HG03097 (cell line): ENCODE measurements around the gene FAM240B.

Experiments
- ATAC-seq: cut with Tn5 transposase; IDR thresholded peaks from one replicate; pipeline ENCODE4 v1.9.1; 2021; ENCODE audit not compliant: unreplicated experiment, low FRiP score

FAM240B gene

GRCh38 chr9:38720083-38720745 lies at the start of gene FAM240B:
TSS of gene FAM240B (minus strand) at chr9:38720133. CDS start at chr9:38703999, 16,134 bp downstream.
- ATAC-seq: no peak

- no peak for ATAC-seq
Measured at GRCh38 chr9:38768351-38768761, 48.4 kb upstream of the FAM240B start.

- no peak for ATAC-seq
Measured at GRCh38 chr9:38765101-38765500, 45.2 kb upstream of the FAM240B start.

DNA sequence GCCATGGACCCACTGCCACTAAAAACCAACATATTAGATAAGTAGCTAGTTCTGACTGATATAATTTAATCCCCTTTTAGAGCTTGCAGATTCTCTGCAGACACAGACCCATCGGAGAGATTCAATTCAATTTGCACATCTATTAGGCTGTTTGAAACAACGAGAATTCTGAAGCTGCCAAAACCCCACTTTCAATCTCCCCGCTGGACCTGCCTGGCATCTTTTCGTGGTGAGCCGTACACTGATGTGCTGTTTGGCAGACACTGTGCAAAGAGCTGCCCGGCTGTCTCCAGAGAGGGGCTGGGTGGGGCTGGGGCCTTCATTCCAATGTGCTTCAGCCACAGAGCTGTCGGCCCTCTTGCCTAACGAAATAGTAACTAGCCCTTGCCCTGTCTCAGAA lies 42.1 kb upstream of the FAM240B start:
- ATAC-seq: no peak

DNA sequence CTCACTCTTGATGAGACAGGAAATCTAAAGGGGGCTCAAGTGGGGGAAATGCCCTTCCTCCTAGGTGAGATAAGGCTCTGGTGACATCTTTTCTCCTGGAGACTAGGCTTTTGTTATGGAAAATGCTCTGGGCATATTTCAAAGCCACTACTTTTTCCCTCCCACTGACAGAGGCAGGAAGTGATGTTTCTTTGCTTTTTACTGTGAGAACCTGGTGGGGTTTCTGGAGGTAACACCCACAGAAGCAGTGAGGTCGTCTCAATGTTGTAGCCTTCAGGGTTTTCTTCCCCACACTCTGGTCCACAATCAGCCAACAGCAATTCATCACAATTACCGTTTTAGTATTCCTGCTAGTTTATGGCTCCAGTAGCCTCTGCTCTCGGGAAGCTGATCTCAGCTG lies 41.4 kb upstream of the FAM240B start:
- no peak for ATAC-seq

GRCh38 chr9:38756702-38757101 lies 36.8 kb upstream of the FAM240B start:
- ATAC-seq: no peak

GRCh38 chr9:38747941-38748340 lies 28.0 kb upstream of the FAM240B start:
- ATAC-seq: no peak

- ATAC-seq: no peak
Measured at GRCh38 chr9:38747067-38747466, 27.1 kb upstream of the FAM240B start.

DNA sequence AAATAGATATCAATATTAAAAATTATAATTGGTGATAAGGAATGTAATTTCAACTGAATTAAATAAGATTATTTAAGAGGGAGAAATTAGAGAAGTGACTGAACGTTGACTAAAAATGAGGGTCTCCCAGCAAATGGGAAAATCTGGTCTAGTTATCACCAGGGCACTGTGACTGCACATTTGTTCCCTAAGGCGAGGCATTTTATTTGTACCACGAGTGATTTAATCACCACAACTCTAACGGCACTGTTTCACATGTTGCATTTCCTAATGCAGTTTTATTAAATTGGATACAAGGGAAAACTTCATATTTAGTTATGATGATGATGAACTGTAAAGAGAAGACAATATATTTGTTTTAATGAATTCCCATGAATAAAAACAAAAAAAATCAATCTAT lies 26.4 kb upstream of the FAM240B start:
- no peak for ATAC-seq

GRCh38 chr9:38744484-38744883 lies 24.6 kb upstream of the FAM240B start:
- ATAC-seq: no peak

DNA sequence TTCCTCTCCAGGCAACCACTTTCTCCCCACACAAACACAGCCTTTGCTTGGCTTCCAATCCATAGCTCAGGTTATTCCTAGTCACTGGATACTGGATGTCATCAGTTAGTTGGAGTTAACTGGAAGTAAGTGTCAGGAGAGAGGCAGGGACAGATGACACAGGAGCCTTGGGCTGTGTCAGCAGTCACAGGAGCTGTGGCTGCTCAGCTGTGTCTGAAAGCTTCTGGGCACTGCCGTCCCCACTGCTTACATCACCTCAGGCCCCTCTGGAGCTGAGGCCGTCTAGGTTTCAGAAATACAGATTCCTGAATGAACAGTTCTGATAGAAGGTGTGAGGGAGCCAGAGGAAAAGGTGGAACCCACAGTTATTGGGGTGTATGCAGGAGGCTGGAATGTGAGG lies 17.3 kb upstream of the FAM240B start:
- no peak for ATAC-seq

GRCh38 chr9:38734831-38735230 lies 14.9 kb upstream of the FAM240B start:
- no peak for ATAC-seq

- ATAC-seq: no peak
Measured at GRCh38 chr9:38733503-38733902, 13.6 kb upstream of the FAM240B start.

DNA sequence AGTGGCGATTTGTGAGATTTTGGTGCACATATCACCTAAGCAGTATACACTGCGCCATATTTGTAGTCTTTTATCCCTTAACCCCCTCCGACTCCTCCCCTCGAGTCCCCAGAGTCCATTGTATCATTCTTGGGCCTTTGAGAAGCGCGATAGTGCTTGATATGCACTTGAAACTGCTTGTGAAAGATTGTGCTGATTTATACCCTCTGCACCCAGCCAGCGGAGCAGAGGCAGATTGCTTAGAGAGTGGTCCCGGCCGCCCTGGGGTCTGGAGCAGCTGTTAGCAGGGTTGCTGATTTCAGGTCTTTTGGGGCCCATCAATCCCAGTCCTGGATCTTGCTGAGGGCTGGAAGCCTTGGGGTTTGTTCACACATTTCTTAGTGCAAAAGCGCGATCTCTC lies 13.0 kb upstream of the FAM240B start:
- no peak for ATAC-seq

DNA sequence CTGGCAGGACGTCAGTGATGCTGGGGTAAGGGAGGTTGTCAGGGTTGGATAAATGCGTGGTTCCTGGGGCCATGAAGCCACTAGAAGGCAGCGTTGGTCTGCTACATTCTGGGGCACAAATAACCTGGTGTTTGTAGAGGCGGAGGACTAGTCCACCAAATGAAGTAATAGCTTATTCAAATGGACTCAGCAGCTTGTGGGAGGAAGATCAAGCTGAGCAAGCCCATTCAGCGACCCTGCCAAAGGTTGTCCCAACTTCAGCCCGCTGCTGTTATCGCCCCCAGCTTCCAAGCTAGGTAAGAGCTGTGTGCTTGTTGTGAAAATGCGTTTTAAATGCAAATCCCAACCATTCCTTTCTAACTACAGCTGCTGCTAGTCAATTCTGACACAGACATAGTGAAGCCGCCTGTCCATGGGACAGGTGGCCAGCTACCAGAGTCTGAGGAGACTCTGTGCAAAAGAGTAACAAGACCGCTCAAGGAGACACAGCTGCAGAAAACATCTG lies 7.6 kb upstream of the FAM240B start:
- no peak for ATAC-seq

GRCh38 chr9:38724754-38725153 lies 4.8 kb upstream of the FAM240B start:
- ATAC-seq: no peak

DNA sequence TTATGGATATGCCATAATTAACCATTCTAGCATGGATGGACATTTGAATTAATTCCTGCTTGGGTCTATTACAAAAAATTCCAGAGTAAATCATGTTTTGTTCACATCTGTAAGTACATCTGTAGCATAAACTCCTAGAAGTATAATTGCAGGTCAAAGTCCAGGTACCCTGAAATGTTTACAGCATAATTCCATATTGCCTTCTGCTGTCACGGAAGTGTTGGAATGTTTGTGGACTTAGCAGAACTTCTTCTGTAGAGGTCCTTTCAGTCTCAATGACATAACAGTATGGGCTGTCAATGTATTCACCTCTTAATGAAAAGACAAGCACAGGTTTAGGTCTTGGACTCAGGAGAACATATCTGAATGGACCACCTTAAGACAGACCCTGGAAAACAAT lies 1.8 kb downstream of the FAM240B start:
- ATAC-seq: no peak

DNA sequence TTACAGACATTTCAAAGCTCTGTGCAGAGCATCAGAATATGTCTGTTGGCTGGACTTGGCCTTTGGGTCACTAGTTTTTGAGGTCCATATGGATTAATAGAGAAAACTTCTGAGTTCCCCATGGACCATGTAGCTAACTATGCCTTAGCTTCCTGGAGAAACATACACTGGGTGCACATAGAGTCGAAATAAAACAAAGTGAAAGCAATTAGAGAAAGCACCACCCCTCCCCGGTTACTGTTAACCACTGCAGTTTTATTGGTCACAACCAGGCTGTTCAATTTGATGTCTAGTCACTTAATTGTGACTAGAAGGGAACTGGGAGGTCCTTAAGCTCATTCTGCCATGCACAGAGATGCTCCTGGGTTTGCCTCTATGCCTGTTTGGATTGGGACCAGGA lies 4.2 kb downstream of the FAM240B start:
- no peak for ATAC-seq

- no peak for ATAC-seq
Measured at GRCh38 chr9:38713426-38713825, 6.5 kb downstream of the FAM240B start.

DNA sequence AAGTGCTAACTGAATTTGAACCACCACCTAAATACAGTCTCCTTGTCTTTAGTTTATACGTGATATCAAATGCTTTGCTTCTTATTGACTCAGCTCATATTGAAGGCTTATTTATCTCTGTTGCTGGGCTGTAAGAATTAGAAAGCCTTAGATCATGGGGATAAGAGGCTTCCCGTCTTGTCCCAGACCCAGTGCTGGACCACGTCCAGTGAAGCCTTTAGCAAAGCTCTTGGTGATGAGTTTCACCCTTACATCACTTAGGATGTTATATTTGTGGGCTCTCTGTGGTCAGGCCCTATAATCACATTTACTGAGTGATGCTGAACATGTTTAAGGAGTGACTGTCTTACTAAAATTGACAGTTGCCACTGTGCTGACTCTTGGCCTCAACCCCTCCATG lies 11.2 kb downstream of the FAM240B start:
- no peak for ATAC-seq

DNA sequence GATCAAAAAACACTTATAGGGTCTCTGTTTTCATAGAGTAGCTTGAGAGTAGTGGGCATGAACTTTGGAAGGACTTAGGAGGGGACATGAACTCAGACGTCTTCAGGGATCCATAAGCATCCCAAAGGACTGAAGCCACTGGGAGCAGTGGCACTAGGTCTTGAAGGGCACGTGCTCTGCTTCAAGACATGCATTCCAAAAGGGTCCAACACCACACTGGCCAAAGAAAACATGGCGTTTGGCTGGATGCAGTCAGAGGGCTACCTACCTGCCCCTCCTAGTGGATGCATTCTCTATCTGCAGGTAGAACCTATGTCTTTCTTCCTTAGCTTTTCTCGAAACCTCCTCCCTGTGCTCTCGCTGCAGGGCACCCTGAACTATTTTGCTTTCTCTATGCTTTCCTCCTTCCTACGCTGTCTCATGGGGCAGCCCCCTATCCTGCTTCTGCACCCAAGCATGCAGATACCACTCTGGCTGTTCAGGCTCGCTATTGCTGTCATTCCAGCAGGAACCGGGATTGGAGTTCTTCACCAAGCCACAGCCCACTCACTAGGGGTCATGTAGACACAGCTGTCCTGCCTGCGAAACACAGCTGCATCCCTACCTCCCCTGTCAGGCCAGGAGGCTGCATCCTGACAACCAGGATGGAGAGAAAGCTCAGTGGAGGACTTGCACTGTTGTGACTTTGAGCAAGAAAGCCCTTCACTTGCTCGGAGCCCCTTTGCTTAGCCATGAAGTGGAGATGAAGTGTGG lies 11.9 kb downstream of the FAM240B start:
- no peak for ATAC-seq

DNA sequence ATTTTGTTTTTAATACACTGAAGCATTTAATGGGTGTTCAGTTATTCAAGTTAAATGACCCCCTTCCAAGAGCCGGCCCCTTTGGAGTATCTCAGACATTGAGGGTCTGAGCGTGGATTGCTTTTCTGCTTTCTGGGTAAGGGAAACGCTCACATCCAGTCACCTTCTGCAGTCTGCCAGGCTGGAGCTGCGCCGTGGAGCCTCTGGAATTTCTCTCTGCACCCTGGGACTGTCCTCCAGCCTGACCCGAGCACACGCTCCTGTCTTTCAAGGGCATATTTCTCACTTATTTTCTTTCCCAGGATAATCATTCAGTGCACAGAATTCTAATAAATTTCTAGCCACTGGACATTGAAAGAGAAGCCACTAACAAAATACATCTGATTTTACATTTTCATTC lies 13.4 kb downstream of the FAM240B start:
- no peak for ATAC-seq
